Body of pancreas (tissue), 4 donors: ENCODE data around the gene AIMP1.

Experiments used
- POLR2A ChIP-seq, 3 donors: fragments of 450-650 bp; IDR thresholded peaks; one replicate each; pipeline ENCODE4 v1.6.1; 2016; ENCODE audit warnings: antibody characterized with exemption in 3 of 3, mild to moderate bottlenecking in 2 of 3
- TF ChIP-seq, protein P1 (sequence below), 7 experiments: fragments of 450-650 bp in 4 of 7; fragments of 200-600 bp in 3 of 7; sonication (generic) in 3 of 7; IDR thresholded peaks; one replicate each; pipeline ENCODE4 v1.5.1; 2016 to 2019; ENCODE audit warnings: antibody characterized with exemption in 7 of 7

- no peak for TF ChIP-seq POLR2A (IDR thresholded peaks at IDR 0.05)
- TF ChIP-seq, protein P1, sequence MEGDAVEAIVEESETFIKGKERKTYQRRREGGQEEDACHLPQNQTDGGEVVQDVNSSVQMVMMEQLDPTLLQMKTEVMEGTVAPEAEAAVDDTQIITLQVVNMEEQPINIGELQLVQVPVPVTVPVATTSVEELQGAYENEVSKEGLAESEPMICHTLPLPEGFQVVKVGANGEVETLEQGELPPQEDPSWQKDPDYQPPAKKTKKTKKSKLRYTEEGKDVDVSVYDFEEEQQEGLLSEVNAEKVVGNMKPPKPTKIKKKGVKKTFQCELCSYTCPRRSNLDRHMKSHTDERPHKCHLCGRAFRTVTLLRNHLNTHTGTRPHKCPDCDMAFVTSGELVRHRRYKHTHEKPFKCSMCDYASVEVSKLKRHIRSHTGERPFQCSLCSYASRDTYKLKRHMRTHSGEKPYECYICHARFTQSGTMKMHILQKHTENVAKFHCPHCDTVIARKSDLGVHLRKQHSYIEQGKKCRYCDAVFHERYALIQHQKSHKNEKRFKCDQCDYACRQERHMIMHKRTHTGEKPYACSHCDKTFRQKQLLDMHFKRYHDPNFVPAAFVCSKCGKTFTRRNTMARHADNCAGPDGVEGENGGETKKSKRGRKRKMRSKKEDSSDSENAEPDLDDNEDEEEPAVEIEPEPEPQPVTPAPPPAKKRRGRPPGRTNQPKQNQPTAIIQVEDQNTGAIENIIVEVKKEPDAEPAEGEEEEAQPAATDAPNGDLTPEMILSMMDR (IDR thresholded peaks at IDR 0.05): no peak
These were observed 28.9 kb upstream of the AIMP1 start for GRCh38 chr4:106287353-106287969.
